Brain microvascular endothelial cell (primary cell): Measurements from ENCODE around the gene BCCIP.

Experiments
- DNase-seq: peaks from one replicate; pipeline ENCODE4 v3.0.0-alpha.2; 2020
- H3K27ac ChIP-seq: fragments of 250-450 bp; sonication (Bioruptor Pico); 2 replicates; pipeline ENCODE4 v1.5.1; 2020; ENCODE audit warnings: mild to moderate bottlenecking, moderate library complexity
- H3K27me3 ChIP-seq: fragments of 250-450 bp; sonication (Bioruptor Pico); replicated peaks from 2 replicates; pipeline ENCODE4 v1.5.1; 2020; ENCODE audit warnings: mild to moderate bottlenecking
- H3K36me3 ChIP-seq: fragments of 250-450 bp; sonication (Bioruptor Pico); replicated peaks from 2 replicates; pipeline ENCODE4 v1.5.1; 2020; ENCODE audit warnings: mild to moderate bottlenecking
- H3K4me3 ChIP-seq: 2 replicates; pipeline ENCODE4 v1.5.1; 2011; ENCODE audit warnings: low read depth, mild to moderate bottlenecking, control low read depth, low read length, moderate library complexity
- in situ Hi-C: cut with HindIII; loops from 2 replicates; pipeline ENCODE4 v1.10.0; 2017; ENCODE audit warnings: low sequenced_read_pairs, low pct_ligation_motif_present
- TF ChIP-seq, protein P1 (sequence below): IDR thresholded peaks from 2 replicates; pipeline ENCODE4 v1.5.1; 2011; ENCODE audit warnings: low read depth, mild to moderate bottlenecking, moderate library complexity, low read length, control low read depth, inconsistent platforms; ENCODE audit errors: missing control alignments

Gene BCCIP

DNA sequence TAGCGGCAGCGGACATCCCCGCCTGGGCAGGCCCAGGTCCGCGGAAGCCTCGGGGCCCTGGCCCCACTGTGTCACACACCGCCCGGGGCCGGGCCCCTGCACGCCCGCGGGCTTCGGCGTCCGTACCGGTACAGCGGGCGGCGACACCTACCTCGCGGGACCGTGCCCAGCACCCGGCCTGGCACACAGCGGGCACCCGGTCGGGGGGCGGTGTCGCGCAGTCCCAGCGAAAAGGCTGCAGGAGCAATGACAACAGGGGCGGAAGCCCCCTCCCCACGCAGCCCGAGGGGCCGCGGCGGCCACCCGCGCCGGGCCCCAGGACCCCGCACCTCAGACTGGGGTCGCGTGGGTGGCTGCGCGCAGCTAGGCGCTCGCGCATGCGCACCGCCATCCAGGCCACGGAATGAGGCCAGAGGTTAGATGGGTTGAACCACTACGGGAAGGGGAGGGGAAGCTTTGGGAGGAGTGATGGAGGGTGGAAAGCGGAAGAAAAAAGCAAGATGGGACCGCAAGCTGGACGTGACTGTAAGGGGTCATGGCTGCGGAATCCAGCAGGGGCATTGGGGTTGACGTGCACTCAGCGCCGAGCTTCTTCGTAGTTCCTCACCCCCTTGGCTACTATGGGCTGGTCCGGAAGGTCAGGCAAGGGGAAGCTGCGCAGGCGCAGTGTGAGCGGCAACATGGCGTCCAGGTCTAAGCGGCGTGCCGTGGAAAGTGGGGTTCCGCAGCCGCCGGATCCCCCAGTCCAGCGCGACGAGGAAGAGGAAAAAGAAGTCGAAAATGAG, at the start of gene BCCIP, which contains the start of gene UROS:
Gene BCCIP (plus strand): TSS at position 669 of the 785 bp plus-strand sequence. CDS start 12 bp downstream, at position 681.
Gene UROS (minus strand): TSS at position 381 of the 785 bp plus-strand sequence. CDS start 6,759 bp downstream, outside the sequence.
- peak within 1 kb of the TSS; percentile 99 for H3K4me3 ChIP-seq
- DNase-seq = peak; percentile 76
- H3K27ac ChIP-seq = peak within 1 kb of the TSS; percentile 100
- no peaks in the 10 kb centered on the region for H3K27me3 ChIP-seq
- TF ChIP-seq, protein P1, sequence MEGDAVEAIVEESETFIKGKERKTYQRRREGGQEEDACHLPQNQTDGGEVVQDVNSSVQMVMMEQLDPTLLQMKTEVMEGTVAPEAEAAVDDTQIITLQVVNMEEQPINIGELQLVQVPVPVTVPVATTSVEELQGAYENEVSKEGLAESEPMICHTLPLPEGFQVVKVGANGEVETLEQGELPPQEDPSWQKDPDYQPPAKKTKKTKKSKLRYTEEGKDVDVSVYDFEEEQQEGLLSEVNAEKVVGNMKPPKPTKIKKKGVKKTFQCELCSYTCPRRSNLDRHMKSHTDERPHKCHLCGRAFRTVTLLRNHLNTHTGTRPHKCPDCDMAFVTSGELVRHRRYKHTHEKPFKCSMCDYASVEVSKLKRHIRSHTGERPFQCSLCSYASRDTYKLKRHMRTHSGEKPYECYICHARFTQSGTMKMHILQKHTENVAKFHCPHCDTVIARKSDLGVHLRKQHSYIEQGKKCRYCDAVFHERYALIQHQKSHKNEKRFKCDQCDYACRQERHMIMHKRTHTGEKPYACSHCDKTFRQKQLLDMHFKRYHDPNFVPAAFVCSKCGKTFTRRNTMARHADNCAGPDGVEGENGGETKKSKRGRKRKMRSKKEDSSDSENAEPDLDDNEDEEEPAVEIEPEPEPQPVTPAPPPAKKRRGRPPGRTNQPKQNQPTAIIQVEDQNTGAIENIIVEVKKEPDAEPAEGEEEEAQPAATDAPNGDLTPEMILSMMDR = no peak
- H3K36me3 ChIP-seq = peaks cover 9% of the 10 kb centered on the region
- in situ Hi-C loops = no loop called here

DNA sequence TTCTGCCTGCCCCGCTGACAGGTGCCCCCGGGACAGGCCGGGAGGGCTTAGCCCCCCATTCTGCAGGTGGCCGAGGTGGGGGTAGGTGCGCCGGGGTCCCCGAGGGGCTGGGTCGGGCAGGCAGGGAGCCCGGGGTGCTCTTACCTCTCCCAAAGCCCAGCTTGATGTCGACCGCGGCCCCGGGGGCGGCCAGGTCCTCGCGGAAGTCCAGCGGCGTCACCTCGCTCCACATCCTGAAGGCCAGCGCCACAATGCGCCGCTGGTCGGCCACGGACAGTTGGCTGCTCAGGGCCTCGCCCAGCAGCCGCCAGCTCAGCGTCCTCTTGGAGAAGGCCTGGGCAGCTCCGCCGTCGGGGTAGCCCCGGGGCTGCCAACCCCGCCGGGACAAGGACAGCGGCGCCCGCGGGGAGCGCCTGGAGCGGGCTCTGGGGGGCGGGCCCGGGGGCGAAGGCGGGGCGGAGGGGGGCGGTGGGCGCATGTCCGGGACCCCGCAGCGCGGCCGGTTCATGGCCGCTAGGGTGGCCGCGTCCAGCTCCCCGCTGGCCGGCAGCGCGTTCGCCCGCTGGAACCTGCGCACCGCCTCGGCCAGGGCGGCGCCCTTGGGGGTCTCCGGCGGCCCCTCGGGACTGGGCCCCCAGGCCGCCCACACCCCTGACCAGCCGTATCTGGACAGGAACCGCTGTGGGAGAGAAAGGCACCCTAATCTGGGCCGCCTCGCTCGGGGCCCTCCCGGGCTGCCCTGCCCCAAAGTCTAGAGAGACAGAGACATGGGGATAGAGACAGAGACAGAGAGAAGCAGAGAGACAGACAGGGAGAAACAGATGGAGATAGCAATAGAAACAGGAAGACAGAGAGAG, 49.4 kb upstream of the BCCIP start:
- H3K4me3 ChIP-seq = no peak overlapping the region
- H3K36me3 ChIP-seq = no peaks in the 10 kb centered on the region
- in situ Hi-C loops = no loop called here
- DNase-seq = no peak
- TF ChIP-seq, protein P1 = no peak
- no peaks in the 10 kb centered on the region for H3K27me3 ChIP-seq
- H3K27ac ChIP-seq = no peak overlapping the region

DNA sequence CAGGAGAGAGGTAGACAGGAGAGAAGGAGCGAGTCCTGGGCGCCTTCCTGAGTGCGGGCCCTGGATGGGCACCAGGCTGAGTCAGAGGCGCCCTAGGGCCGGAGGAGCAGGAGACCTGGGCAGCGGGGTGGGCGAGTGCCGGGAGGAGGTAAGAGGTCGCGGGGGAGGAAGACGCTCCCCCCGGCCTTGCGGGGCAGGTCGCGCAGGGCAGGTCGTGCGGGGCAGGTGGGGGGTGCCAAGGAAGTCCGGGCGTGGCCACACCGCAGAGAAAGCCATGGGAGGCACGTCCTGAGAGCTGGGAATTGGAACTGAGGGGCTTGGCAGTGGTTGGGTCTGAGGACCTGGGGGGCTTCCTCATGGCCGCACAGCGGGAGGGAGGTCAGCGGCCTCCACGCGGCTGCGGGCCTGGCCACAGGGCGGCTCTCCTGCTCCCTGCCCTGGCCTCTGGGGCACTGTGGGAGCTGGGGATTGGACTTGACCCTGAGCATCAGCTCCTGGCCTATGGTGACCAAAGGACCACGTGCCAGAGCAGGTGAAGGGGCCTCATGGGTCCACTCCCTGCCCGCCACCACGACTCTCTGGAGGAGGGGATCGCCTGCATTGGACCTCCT, 48.7 kb upstream of the BCCIP start:
- Histone ChIP-seq H3K27me3 (no peaks in the 10 kb centered on the region), H3K36me3 (no peaks in the 10 kb centered on the region), H3K27ac (no peak overlapping the region), H3K4me3 (no peak overlapping the region)
- TF ChIP-seq, protein P1 = no peak
- in situ Hi-C loops = no loop called here
- DNase-seq = no peak

GRCh38 chr10:125775491-125776106, 47.7 kb upstream of the BCCIP start, which contains the start of gene MMP21:
MMP21 (minus strand) TSS chr10:125775821; CDS start chr10:125775821, 0 bp downstream.
- H3K27ac ChIP-seq = no peak within 1 kb of the TSS
- no peak for DNase-seq
- in situ Hi-C loops = no loop called here
- TF ChIP-seq, protein P1 = no peak
- H3K27me3 ChIP-seq = no peaks in the 10 kb centered on the region
- no peaks in the 10 kb centered on the region for H3K36me3 ChIP-seq
- no peak within 1 kb of the TSS for H3K4me3 ChIP-seq

- TF ChIP-seq, protein P1 = no peak
- Histone ChIP-seq H3K27me3 (no peaks in the 10 kb centered on the region), H3K4me3 (no peak overlapping the region), H3K36me3 (no peaks in the 10 kb centered on the region), H3K27ac (no peak overlapping the region)
- in situ Hi-C loops = no loop called here
- DNase-seq = no peak
These were observed 45.5 kb upstream of the BCCIP start for GRCh38 chr10:125777806-125778205.
